Esophagus muscularis mucosa (tissue), 4 donors: ENCODE measurements around the gene MAP2K5. TPM values are rescaled to one million over a fixed set of nuclear protein-coding genes. Genes with fewer than 3 reads are reported as not detected.

Experiments
- DNase-seq: peaks from one replicate; pipeline ENCODE4 v3.0.0-alpha.2; 2017; ENCODE audit errors: extremely low spot score
- H3K27ac ChIP-seq, 4 donors: fragments of 200-600 bp; sonication (generic); replicated peaks in 1 of 4; 1 replicate in 3 of 4; 2 replicates in 1 of 4; pipeline ENCODE4 v1.5.1; 2016 to 2019; ENCODE audit warnings: mild to moderate bottlenecking in 1 of 4
- H3K27me3 ChIP-seq, 4 donors: fragments of 200-600 bp; sonication (generic); one replicate each; pipeline versions ENCODE4 v1.5.1 to v1.6.0; 2016 to 2019
- H3K36me3 ChIP-seq, 4 donors: fragments of 200-600 bp; sonication (generic); one replicate each; pipeline ENCODE4 v1.5.1; 2016 to 2019
- H3K4me1 ChIP-seq, 4 donors: fragments of 200-600 bp; sonication (generic); one replicate each; pipeline ENCODE4 v1.5.1; 2016 to 2019
- H3K4me3 ChIP-seq, 4 donors: fragments of 200-600 bp; sonication (generic); 1 replicate in 2 of 4; 2 replicates in 2 of 4; pipeline ENCODE4 v1.5.1; 2016 to 2019; ENCODE audit warnings: mild to moderate bottlenecking in 4 of 4, moderate library complexity in 1 of 4
- H3K9me3 ChIP-seq, 4 donors: fragments of 200-600 bp; sonication (generic); 1 replicate in 3 of 4; 2 replicates in 1 of 4; pipeline ENCODE4 v1.5.1; 2016 to 2019
- CTCF ChIP-seq, 3 experiments: fragments of 200-600 bp in 2 of 3; fragments of 450-650 bp in 1 of 3; sonication (generic) in 2 of 3; IDR thresholded peaks; one replicate each; pipeline ENCODE4 v1.5.1; 2017 to 2019; ENCODE audit warnings: antibody characterized with exemption in 3 of 3, mild to moderate bottlenecking in 2 of 3, moderate library complexity in 1 of 3
- EP300 ChIP-seq: sonication (generic); formaldehyde crosslinking; IDR thresholded peaks from one replicate; pipeline ENCODE4 v1.6.1; 2017; ENCODE audit warnings: antibody characterized with exemption
- POLR2A ChIP-seq: fragments of 450-650 bp; IDR thresholded peaks from one replicate; pipeline ENCODE4 v1.6.1; 2017; ENCODE audit warnings: antibody characterized with exemption, moderate library complexity, mild to moderate bottlenecking, low read depth
- POLR2AphosphoS5 ChIP-seq, 2 donors: sonication (generic); formaldehyde crosslinking; IDR thresholded peaks; one replicate each; pipeline ENCODE4 v1.6.1; 2017; ENCODE audit warnings: antibody characterized with exemption in 2 of 2
- WGBS: methylation state at CpG from one replicate; pipeline ENCODE4 v1.1.5; 2018; 5-methylcytosine and 5-hydroxymethylcytosine counted together
- intact Hi-C: fragments of 100-400 bp; cut with DNase I; formaldehyde crosslinking; loops from one replicate; pipeline ENCODE4 v1.15.1; 2023
- total RNA-seq, 4 donors: library from RNA; depleted of rRNA; stranded (reverse); fragments of >200 nt; gene quantifications; one replicate each; pipeline versions ENCODE4 v1.1.0 to v1.2.1, GENCODE V29; 2016

MAP2K5 gene
- total RNA-seq, 4 donors from 2014 or later = 7.8 to 11.9 (median 10.6) TPM

- Histone ChIP-seq H3K4me3 (no peak overlapping the region), H3K9me3 (no peaks in the 10 kb centered on the region), H3K4me1 (no peaks in the 10 kb centered on the region), H3K36me3 (peaks cover 0 to 3% (median 0%) of the 10 kb centered on the region in 4 donors), H3K27me3 (no peaks in the 10 kb centered on the region), H3K27ac (peak overlapping the region in 1 of 4 donors; percentile 21)
- DNase-seq = peak; percentile 86
- WGBS = 64% methylated on average over 7 of the region's 7 CpGs
- intact Hi-C loops = no loop called here
- TF ChIP-seq EP300 = no peak
- TF ChIP-seq CTCF (IDR thresholded peaks at IDR 0.05) = no peak
- no peak for TF ChIP-seq POLR2A
- no peak for TF ChIP-seq POLR2AphosphoS5 (IDR thresholded peaks at IDR 0.05)
Measured at GRCh38 chr15:67762610-67763368, 220.3 kb downstream of the MAP2K5 start.

GRCh38 chr15:67765701-67766100 lies 223.2 kb downstream of the MAP2K5 start:
- H3K9me3 ChIP-seq = no peaks in the 10 kb centered on the region
- peaks cover 0 to 8% (median 0%) of the 10 kb centered on the region in 4 donors for H3K36me3 ChIP-seq
- no peaks in the 10 kb centered on the region for H3K27me3 ChIP-seq
- WGBS = 90% methylated on average over 2 of the region's 2 CpGs
- TF ChIP-seq EP300 (no peak), POLR2AphosphoS5 (IDR thresholded peaks at IDR 0.05) (no peak), POLR2A (no peak), CTCF (IDR thresholded peaks at IDR 0.05) (no peak)
- H3K27ac ChIP-seq = no peak overlapping the region
- DNase-seq = no peak
- intact Hi-C loops = no loop called here
- H3K4me1 ChIP-seq = no peaks in the 10 kb centered on the region
- H3K4me3 ChIP-seq = no peak overlapping the region

DNA sequence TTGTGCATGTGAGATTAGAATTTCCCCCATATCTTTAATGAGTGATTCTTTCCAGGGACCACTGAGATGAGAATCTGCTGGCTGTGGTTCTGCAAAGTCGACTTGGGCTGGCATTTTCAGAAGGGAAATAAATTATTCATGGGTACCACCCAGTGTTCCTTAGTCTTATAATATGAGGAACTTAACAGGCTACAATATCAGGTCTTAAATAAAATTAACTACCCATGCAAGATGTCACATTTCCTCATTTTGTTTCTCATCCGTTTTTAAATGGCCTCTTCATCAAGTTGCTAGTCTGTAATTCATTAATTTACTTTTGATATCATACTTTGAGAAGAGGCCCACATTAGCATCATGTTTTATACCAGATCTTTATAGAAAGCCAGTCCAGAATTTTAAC lies 224.5 kb downstream of the MAP2K5 start:
- no peaks in the 10 kb centered on the region for H3K4me1 ChIP-seq
- peaks cover 0 to 8% (median 0%) of the 10 kb centered on the region in 4 donors for H3K36me3 ChIP-seq
- H3K27me3 ChIP-seq = no peaks in the 10 kb centered on the region
- intact Hi-C loops = no loop called here
- no peak overlapping the region for H3K27ac ChIP-seq
- DNase-seq = no peak
- 68% methylated on average over 2 of the region's 2 CpGs for WGBS
- no peaks in the 10 kb centered on the region for H3K9me3 ChIP-seq
- TF ChIP-seq POLR2AphosphoS5 (IDR thresholded peaks at IDR 0.05) (no peak), POLR2A (no peak), CTCF (IDR thresholded peaks at IDR 0.05) (no peak), EP300 (no peak)
- H3K4me3 ChIP-seq = no peak overlapping the region

GRCh38 chr15:67768313-67768977 lies 225.9 kb downstream of the MAP2K5 start:
- Histone ChIP-seq H3K4me1 (no peaks in the 10 kb centered on the region), H3K4me3 (no peak overlapping the region), H3K9me3 (no peaks in the 10 kb centered on the region), H3K36me3 (peaks cover 0 to 9% (median 0%) of the 10 kb centered on the region in 4 donors), H3K27ac (no peak overlapping the region), H3K27me3 (no peaks in the 10 kb centered on the region)
- DNase-seq = no peak
- intact Hi-C loops = no loop called here
- TF ChIP-seq POLR2A = no peak
- no peak for TF ChIP-seq EP300
- no peak for TF ChIP-seq POLR2AphosphoS5 (IDR thresholded peaks at IDR 0.05)
- TF ChIP-seq CTCF (IDR thresholded peaks at IDR 0.05) = no peak
- 81% methylated on average over 7 of the region's 7 CpGs for WGBS
